HepG2 (cell line): Measurements from ENCODE around the gene TOMM40L. TPM values are rescaled to one million over a fixed set of nuclear protein-coding genes. Genes with fewer than 3 reads are reported as not detected.

Source experiments
- ATAC-seq: fragments of 200-7000 bp; cut with Tn5 transposase; 3 replicates; pipeline ENCODE4 v1.9.1; 2020; ENCODE audit warnings: mild to moderate bottlenecking, moderate library complexity
- BruUV-seq: library from RNA; stranded (reverse); fragments of 400-500 nt; replicated peaks from 2 replicates; lab custom pipeline; 2021; lab: Mats Ljungman, UMichigan
- CTCF ChIA-PET: fragments of 300-600 bp; formaldehyde crosslinking; extraction: SDS; loops from one replicate; lab custom pipeline; 2021; ENCODE audit warnings: low total read pairs, inconsistent platforms, low intra/inter-chr PET ratio; lab: Yijun Ruan, JAX
- POLR2A ChIA-PET: fragments of 350-600 bp; sonication (Branson Sonifier 250); formaldehyde crosslinking; loops from one replicate; lab custom pipeline; 2020; ENCODE audit warnings: antibody characterized with exemption, inconsistent platforms; lab: Yijun Ruan, JAX
- DNase-seq: peaks from one replicate; pipeline ENCODE4 v3.0.0-alpha.2; 2015; ENCODE audit warnings: low spot score
- FAIRE-seq: peaks from 3 replicates; lab custom pipeline; 2011; peaks lifted over from hg19 to GRCh38; lab: Jason Lieb, UNC
- H2AFZ ChIP-seq: one replicate; pipeline ENCODE4 v1.6.1; 2011; ENCODE audit warnings: low read length, inconsistent platforms
- H3K27ac ChIP-seq: fragments of 300-600 bp; 3 replicates; pipeline ENCODE4 v1.8.0; 2011; ENCODE audit warnings: mixed run types, mild to moderate bottlenecking, mixed read lengths, low read length, inconsistent platforms; ENCODE audit not compliant: insufficient read depth; ENCODE audit errors: extremely low read length
- H3K27me3 ChIP-seq, 2 experiments: fragments of 200-600 bp in 1 of 2; 2 replicates in 1 of 2; 3 replicates in 1 of 2; pipeline versions ENCODE4 v1.6.0 to v1.8.0; 2011; ENCODE audit warnings: low read length in 2 of 2, mild to moderate bottlenecking in 2 of 2, moderate library complexity in 2 of 2, inconsistent platforms in 1 of 2; ENCODE audit not compliant: insufficient read depth in 2 of 2, control insufficient read depth in 1 of 2
- H3K36me3 ChIP-seq, 2 experiments: fragments of 200-600 bp in 1 of 2; replicated peaks in 1 of 2; 2 replicates in 1 of 2; 3 replicates in 1 of 2; pipeline versions ENCODE4 v1.5.1 to v1.8.0; 2011; ENCODE audit warnings: low read length in 2 of 2, inconsistent platforms in 1 of 2; ENCODE audit not compliant: insufficient read depth in 2 of 2, control insufficient read depth in 1 of 2
- H3K4me1 ChIP-seq: 2 replicates; pipeline ENCODE4 v1.5.1; 2012; ENCODE audit warnings: low read length, inconsistent platforms; ENCODE audit not compliant: insufficient read depth
- H3K4me2 ChIP-seq: 2 replicates; pipeline ENCODE4 v1.6.0; 2011; ENCODE audit warnings: low read depth, low read length, inconsistent platforms
- H3K4me3 ChIP-seq, 3 experiments: fragments of 200-600 bp in 1 of 3; sonication (generic), shearing (Covaris generic) in 1 of 3; replicated peaks in 1 of 3; 2 replicates each; pipeline ENCODE4 v1.5.1; 2011 to 2016; ENCODE audit warnings: low read length in 3 of 3, inconsistent platforms in 2 of 3, low read depth in 2 of 3, mild to moderate bottlenecking in 2 of 3, control low read depth in 1 of 3, mixed read lengths in 1 of 3; ENCODE audit not compliant: insufficient read depth in 1 of 3
- H3K79me2 ChIP-seq: one replicate; pipeline ENCODE4 v1.6.1; 2011; ENCODE audit warnings: low read length, inconsistent platforms; ENCODE audit not compliant: insufficient read depth
- H3K9ac ChIP-seq: 2 replicates; pipeline ENCODE4 v1.6.0; 2011; ENCODE audit warnings: mild to moderate bottlenecking, low read depth, low read length, inconsistent platforms; ENCODE audit not compliant: insufficient read depth
- H3K9me3 ChIP-seq: 2 replicates; pipeline ENCODE4 v1.5.1; 2012; ENCODE audit warnings: mild to moderate bottlenecking, low read length
- H4K20me1 ChIP-seq: 2 replicates; pipeline ENCODE4 v1.6.0; 2011; ENCODE audit warnings: inconsistent platforms, mild to moderate bottlenecking, low read length, moderate library complexity; ENCODE audit not compliant: insufficient read depth
- ARNT2 ChIP-seq: sonication (generic); formaldehyde crosslinking; IDR thresholded peaks from 2 replicates; pipeline ENCODE4 v1.8.0; 2022; ENCODE audit warnings: mild to moderate bottlenecking, low read depth, missing genetic modification reagents, moderate library complexity
- CHD4 ChIP-seq: fragments of 200-600 bp; sonication (generic); IDR thresholded peaks from 2 replicates; pipeline ENCODE4 v1.7.0; 2017; ENCODE audit warnings: mild to moderate bottlenecking, low read length, borderline replicate concordance
- CREM ChIP-seq, 2 experiments: sonication (generic) in 1 of 2; formaldehyde crosslinking in 1 of 2; IDR thresholded peaks; 2 replicates each; pipeline versions ENCODE4 v1.4.0 to v1.6.1; 2016 to 2020; ENCODE audit warnings: antibody characterized with exemption in 1 of 2, mild to moderate bottlenecking in 1 of 2, missing genetic modification reagents in 1 of 2
- E2F5 ChIP-seq: sonication (generic); formaldehyde crosslinking; conservative IDR thresholded peaks from 2 replicates; pipeline ENCODE4 v1.4.0; 2020; ENCODE audit warnings: missing genetic modification reagents
- GATAD2A ChIP-seq: IDR thresholded peaks from 2 replicates; pipeline ENCODE4 v1.6.1; 2016
- GRHL1 ChIP-seq: sonication (generic); formaldehyde crosslinking; conservative IDR thresholded peaks from 2 replicates; pipeline ENCODE4 v1.8.0; 2022; ENCODE audit warnings: missing genetic modification reagents
- HIC2 ChIP-seq: sonication (generic); formaldehyde crosslinking; IDR thresholded peaks from 2 replicates; pipeline ENCODE4 v1.9.0; 2022; ENCODE audit warnings: low read depth, missing genetic modification reagents
- HNF4G ChIP-seq, 2 experiments: sonication (generic) in 1 of 2; formaldehyde crosslinking in 1 of 2; IDR thresholded peaks; 2 replicates each; pipeline versions ENCODE4 v1.4.0 to v1.6.1; 2011 to 2020; ENCODE audit warnings: borderline replicate concordance in 2 of 2, low read depth in 2 of 2, mild to moderate bottlenecking in 2 of 2, low read length in 1 of 2, missing genetic modification reagents in 1 of 2, moderate library complexity in 1 of 2
- KDM5A ChIP-seq: fragments of 200-600 bp; sonication (generic); IDR thresholded peaks from 2 replicates; pipeline ENCODE4 v1.7.0; 2018; ENCODE audit warnings: antibody characterized with exemption, mild to moderate bottlenecking, low read length, borderline replicate concordance
- KDM5B ChIP-seq: sonication (generic); formaldehyde crosslinking; IDR thresholded peaks from 2 replicates; pipeline ENCODE4 v1.4.0; 2020; ENCODE audit warnings: missing genetic modification reagents, mild to moderate bottlenecking, borderline replicate concordance
- RAD21 ChIP-seq: fragments of 450-650 bp; formaldehyde crosslinking; IDR thresholded peaks from 2 replicates; pipeline ENCODE4 v1.5.0; 2020; ENCODE audit warnings: mild to moderate bottlenecking
- ZFY ChIP-seq: sonication (generic); formaldehyde crosslinking; IDR thresholded peaks from 2 replicates; pipeline ENCODE4 v1.4.0; 2020; ENCODE audit warnings: missing genetic modification reagents
- ZNF205 ChIP-seq: IDR thresholded peaks from 2 replicates; pipeline ENCODE4 v1.6.1; 2018; ENCODE audit warnings: missing biosample characterization, missing genetic modification reagents
- ZNF207 ChIP-seq: fragments of 450-650 bp; IDR thresholded peaks from 2 replicates; pipeline ENCODE4 v1.6.1; 2016; ENCODE audit warnings: antibody characterized with exemption, borderline replicate concordance
- ZNF350 ChIP-seq: sonication (generic); formaldehyde crosslinking; IDR thresholded peaks from 2 replicates; pipeline ENCODE4 v1.4.0; 2020; ENCODE audit warnings: mild to moderate bottlenecking, low read depth, missing genetic modification reagents, borderline replicate concordance
- ZNF598 ChIP-seq: sonication (generic); formaldehyde crosslinking; IDR thresholded peaks from 2 replicates; pipeline ENCODE4 v1.5.1; 2020; ENCODE audit warnings: mild to moderate bottlenecking, missing genetic modification reagents, borderline replicate concordance
- ZNF782 ChIP-seq: sonication (generic); formaldehyde crosslinking; IDR thresholded peaks from 2 replicates; pipeline ENCODE4 v1.4.0; 2020; ENCODE audit warnings: missing genetic modification reagents, mild to moderate bottlenecking, borderline replicate concordance
- WGBS: methylation state at CpG from one replicate; pipeline ENCODE4 v1.1.6; 2017; ENCODE audit warnings: low lambda C conversion rate; 5-methylcytosine and 5-hydroxymethylcytosine counted together
- in situ Hi-C: cut with HindIII; loops from 2 replicates; pipeline ENCODE4 v1.10.0; 2017; ENCODE audit warnings: low pct_unique_long_range_greater_than_20kb; ENCODE audit not compliant: extremely low pct_ligation_motif_present
- intact Hi-C: fragments of 100-400 bp; cut with micrococcal nuclease; formaldehyde crosslinking; loops from one replicate; pipeline ENCODE4 v1.10.0; 2022; ENCODE audit not compliant: unreplicated experiment
- polyA plus RNA-seq, 8 experiments: library from polyadenylated mRNA; depleted of rRNA in 3 of 8; stranded (reverse) in 7 of 8; unstranded in 1 of 8; fragments of >200 nt; fragmentation: Illumina TruSeq in 4 of 8; extraction: Trizol in 4 of 8; gene quantifications; 2 replicates each; pipeline versions ENCODE4 v1.2.1 to v1.2.3, GENCODE V29; 2011 to 2016; ENCODE audit warnings: low read depth in 4 of 8, missing spikeins in 1 of 8, mixed read lengths in 1 of 8; ENCODE audit not compliant: insufficient read depth in 1 of 8
- total RNA-seq, 5 experiments: library from RNA; depleted of rRNA; stranded (reverse); fragments of >200 nt; fragmentation: Illumina TruSeq; extraction: Trizol; gene quantifications; 2 replicates each; pipeline ENCODE4 v1.2.3, GENCODE V29; 2016; ENCODE audit warnings: low read depth in 1 of 5
- TF ChIP-seq, protein P1 (sequence below): IDR thresholded peaks from 2 replicates; pipeline ENCODE4 v1.6.1; 2016; ENCODE audit warnings: control low read depth

The TOMM40L gene
- total and polyA plus RNA-seq, 2 of the 13 experiments (the other 11 are each of a cell fraction or from before 2014, with no cell fraction given): 14.1 to 26.2 TPM

- no peak for TF ChIP-seq HNF4G (IDR thresholded peaks at IDR 0.05; ENCODE audit: borderline replicate concordance, low read depth, low read length)
- TF ChIP-seq HNF4G (CRISPR knock-in tag; IDR thresholded peaks at IDR 0.05; ENCODE audit: borderline replicate concordance, low read depth): no peak
These were observed 40.0 kb upstream of the TOMM40L start (continued) for GRCh38 chr1:161185732-161186311.

DNA sequence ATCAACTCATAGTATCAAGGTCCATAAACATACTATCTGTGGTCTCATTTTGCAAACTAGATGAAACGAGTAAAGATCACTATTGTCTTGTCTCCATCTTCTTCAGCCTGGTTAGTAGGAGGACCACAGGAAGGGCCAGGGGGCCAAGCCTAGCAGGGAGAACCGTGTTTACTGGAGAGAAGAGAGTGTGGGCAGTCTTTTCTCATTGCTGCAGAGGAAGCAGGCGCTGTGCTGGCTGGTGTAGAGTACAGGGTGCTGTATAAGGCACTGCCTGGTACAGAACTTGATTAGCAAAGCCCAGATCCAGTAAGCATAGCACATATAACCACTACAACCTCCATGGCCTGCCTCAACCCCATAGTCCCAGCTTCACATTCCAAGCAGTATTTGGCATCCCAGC, 38.5 kb upstream of the TOMM40L start:
- Histone ChIP-seq H3K4me1 (peaks cover 9% of the 10 kb centered on the region), H3K27ac (no peak overlapping the region), H3K79me2 (no peaks in the 10 kb centered on the region), H3K36me3 (no peaks in the 10 kb centered on the region; a peak in 1 of 5 replicates), H3K4me2 (no peak overlapping the region), H3K9ac (no peak overlapping the region), H3K4me3 (no peak overlapping the region), H4K20me1 (no peaks in the 10 kb centered on the region), H3K9me3 (no peaks in the 10 kb centered on the region), H3K27me3 (no peaks in the 10 kb centered on the region), H2AFZ (no peak overlapping the region)
- no peak for FAIRE-seq
- BruUV-seq: no TSS peak
- in situ Hi-C loops: no loop called here
- ChIA-PET POLR2A (no interaction called here), CTCF (no interaction called here)
- intact Hi-C loops: no loop called here
- TF ChIP-seq CHD4: no peak
- no peak for TF ChIP-seq CREM (IDR thresholded peaks at IDR 0.05)
- no peak for TF ChIP-seq CREM (CRISPR knock-in tag; IDR thresholded peaks at IDR 0.05)
- TF ChIP-seq ZFY (CRISPR knock-in tag): no peak
- TF ChIP-seq RAD21 (CRISPR knock-in tag): no peak
- TF ChIP-seq E2F5: no peak
- no peak for TF ChIP-seq ZNF207
- no peak for TF ChIP-seq ZNF598
- TF ChIP-seq HIC2 (CRISPR knock-in tag): no peak
- TF ChIP-seq GRHL1 (CRISPR knock-in tag): no peak
- TF ChIP-seq, protein P1, sequence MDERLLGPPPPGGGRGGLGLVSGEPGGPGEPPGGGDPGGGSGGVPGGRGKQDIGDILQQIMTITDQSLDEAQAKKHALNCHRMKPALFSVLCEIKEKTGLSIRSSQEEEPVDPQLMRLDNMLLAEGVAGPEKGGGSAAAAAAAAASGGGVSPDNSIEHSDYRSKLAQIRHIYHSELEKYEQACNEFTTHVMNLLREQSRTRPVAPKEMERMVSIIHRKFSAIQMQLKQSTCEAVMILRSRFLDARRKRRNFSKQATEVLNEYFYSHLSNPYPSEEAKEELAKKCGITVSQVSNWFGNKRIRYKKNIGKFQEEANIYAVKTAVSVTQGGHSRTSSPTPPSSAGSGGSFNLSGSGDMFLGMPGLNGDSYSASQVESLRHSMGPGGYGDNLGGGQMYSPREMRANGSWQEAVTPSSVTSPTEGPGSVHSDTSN: no peak
- TF ChIP-seq ARNT2 (CRISPR knock-in tag): no peak
- no peak for TF ChIP-seq KDM5A
- TF ChIP-seq GATAD2A (CRISPR knock-in tag): no peak
- no peak for TF ChIP-seq ZNF350 (CRISPR knock-in tag)
- no peak for TF ChIP-seq ZNF782 (CRISPR knock-in tag)
- TF ChIP-seq KDM5B: no peak
- TF ChIP-seq ZNF205 (CRISPR knock-in tag): no peak
- DNase-seq: no peak
- peak; percentile 35; the same call in 1 of the 3 replicates for ATAC-seq
- 35% methylated on average over 3 of the region's 3 CpGs for WGBS
